ENCODE measurements around the gene SPG7. TPM values are rescaled to one million over a fixed set of nuclear protein-coding genes. Genes with fewer than 3 reads are reported as not detected.
A peak's percentile ranks its signal among the peaks of the same experiment; 100 is the strongest.

SPG7 gene
- total and polyA plus RNA-seq, 2 experiments from 2014 or later = 108 to 222 TPM

GRCh38 chr16:89556750-89557689 is 48.8 kb downstream of the SPG7 start:
- WGBS (ENCODE audit: low lambda C conversion rate, missing lambda C conversion rate) = 80% methylated on average over 34 of the region's 34 CpGs
- Histone ChIP-seq H3K27me3 (no peaks in the 10 kb centered on the region), H3K4me2 (no peak overlapping the region), H2AFZ (no peak overlapping the region), H3K9me3 (ENCODE audit: low read depth) (no peaks in the 10 kb centered on the region), H3K79me2 (peaks cover 15% of the 10 kb centered on the region), H4K20me1 (ENCODE audit: insufficient read depth, poor library complexity, severe bottlenecking) (peaks cover 10% of the 10 kb centered on the region), H3K4me3 (no peak overlapping the region), H3K36me3 (replicated peaks; ENCODE audit: insufficient read depth, low read depth) (no peaks in the 10 kb centered on the region), H3K9me2 (replicated peaks; ENCODE audit: insufficient read depth) (no peaks in the 10 kb centered on the region), H3K4me1 (ENCODE audit: insufficient read depth) (peaks cover 8% of the 10 kb centered on the region), H3K27ac (no peak overlapping the region)
- peak; percentile 83 for DNase-seq (ENCODE audit: low spot score)
- TF ChIP-seq, protein P1, sequence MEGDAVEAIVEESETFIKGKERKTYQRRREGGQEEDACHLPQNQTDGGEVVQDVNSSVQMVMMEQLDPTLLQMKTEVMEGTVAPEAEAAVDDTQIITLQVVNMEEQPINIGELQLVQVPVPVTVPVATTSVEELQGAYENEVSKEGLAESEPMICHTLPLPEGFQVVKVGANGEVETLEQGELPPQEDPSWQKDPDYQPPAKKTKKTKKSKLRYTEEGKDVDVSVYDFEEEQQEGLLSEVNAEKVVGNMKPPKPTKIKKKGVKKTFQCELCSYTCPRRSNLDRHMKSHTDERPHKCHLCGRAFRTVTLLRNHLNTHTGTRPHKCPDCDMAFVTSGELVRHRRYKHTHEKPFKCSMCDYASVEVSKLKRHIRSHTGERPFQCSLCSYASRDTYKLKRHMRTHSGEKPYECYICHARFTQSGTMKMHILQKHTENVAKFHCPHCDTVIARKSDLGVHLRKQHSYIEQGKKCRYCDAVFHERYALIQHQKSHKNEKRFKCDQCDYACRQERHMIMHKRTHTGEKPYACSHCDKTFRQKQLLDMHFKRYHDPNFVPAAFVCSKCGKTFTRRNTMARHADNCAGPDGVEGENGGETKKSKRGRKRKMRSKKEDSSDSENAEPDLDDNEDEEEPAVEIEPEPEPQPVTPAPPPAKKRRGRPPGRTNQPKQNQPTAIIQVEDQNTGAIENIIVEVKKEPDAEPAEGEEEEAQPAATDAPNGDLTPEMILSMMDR (IDR thresholded peaks at IDR 0.05; ENCODE audit: poor library complexity) = peak; percentile 58
- no peak for TF ChIP-seq EZH2 (IDR thresholded peaks at IDR 0.05; ENCODE audit: borderline replicate concordance)
- TF ChIP-seq EZH2phosphoT487 (IDR thresholded peaks at IDR 0.05; ENCODE audit: low read depth, severe bottlenecking, unreplicated experiment) = no peak

DNA sequence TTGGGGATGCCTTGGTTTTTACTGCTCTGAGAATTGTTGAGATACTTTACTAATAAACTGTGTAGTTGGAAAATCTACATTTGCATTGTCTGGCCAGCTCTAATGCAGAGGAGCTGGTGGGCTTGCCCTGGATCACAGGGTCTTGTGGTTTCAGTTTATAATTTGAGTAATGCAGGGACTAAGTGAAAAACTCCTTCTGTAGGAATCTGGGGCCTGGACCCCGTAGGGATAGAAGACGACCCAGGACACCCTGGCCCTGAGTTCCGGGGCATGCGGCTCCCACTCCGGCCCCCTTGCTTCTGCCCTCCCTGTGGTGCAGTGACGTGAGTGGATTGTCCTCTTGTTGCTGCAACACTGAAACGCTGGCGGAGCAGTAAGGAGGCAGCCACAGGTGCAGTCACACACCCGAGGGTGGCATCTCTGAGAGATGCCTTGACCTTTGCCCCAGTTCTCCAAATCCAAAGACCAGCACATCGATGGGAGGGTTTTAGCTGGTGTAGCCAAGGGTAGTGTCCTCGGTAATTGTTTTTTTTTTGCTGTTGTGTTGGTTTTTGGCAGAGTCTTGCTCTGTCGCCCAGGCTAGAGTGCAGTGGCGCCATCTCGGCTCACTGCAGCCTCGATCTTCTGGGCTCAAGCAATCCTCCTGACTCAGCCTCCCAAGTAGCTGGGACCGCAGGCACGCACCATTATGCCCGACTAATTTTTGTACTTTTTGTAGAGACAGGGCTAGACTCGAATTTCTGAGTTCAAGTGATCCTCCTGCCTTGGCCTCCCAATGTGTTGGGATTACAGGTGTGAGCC is 49.7 kb downstream of the SPG7 start:
- peaks cover 21% of the 10 kb centered on the region for H3K79me2 ChIP-seq
- H3K4me3 ChIP-seq = no peak overlapping the region
- peaks cover 14% of the 10 kb centered on the region for H3K4me1 ChIP-seq (ENCODE audit: insufficient read depth)
- DNase-seq (ENCODE audit: low spot score) = no peak
- H3K9me3 ChIP-seq (ENCODE audit: low read depth) = no peaks in the 10 kb centered on the region
- no peak overlapping the region for H3K27ac ChIP-seq
- H3K4me2 ChIP-seq = no peak overlapping the region
- no peak overlapping the region for H2AFZ ChIP-seq
- no peaks in the 10 kb centered on the region for H3K9me2 ChIP-seq (replicated peaks; ENCODE audit: insufficient read depth)
- peaks cover 19% of the 10 kb centered on the region for H4K20me1 ChIP-seq (ENCODE audit: insufficient read depth, poor library complexity, severe bottlenecking)
- WGBS (ENCODE audit: low lambda C conversion rate, missing lambda C conversion rate) = 94% methylated on average over 19 of the region's 19 CpGs
- H3K36me3 ChIP-seq (replicated peaks; ENCODE audit: insufficient read depth, low read depth) = no peaks in the 10 kb centered on the region
- no peak for TF ChIP-seq EZH2 (IDR thresholded peaks at IDR 0.05; ENCODE audit: borderline replicate concordance)
- TF ChIP-seq, protein P1 (IDR thresholded peaks at IDR 0.05; ENCODE audit: poor library complexity) = no peak
- no peak for TF ChIP-seq EZH2phosphoT487 (IDR thresholded peaks at IDR 0.05; ENCODE audit: low read depth, severe bottlenecking, unreplicated experiment)
- no peaks in the 10 kb centered on the region for H3K27me3 ChIP-seq

DNA sequence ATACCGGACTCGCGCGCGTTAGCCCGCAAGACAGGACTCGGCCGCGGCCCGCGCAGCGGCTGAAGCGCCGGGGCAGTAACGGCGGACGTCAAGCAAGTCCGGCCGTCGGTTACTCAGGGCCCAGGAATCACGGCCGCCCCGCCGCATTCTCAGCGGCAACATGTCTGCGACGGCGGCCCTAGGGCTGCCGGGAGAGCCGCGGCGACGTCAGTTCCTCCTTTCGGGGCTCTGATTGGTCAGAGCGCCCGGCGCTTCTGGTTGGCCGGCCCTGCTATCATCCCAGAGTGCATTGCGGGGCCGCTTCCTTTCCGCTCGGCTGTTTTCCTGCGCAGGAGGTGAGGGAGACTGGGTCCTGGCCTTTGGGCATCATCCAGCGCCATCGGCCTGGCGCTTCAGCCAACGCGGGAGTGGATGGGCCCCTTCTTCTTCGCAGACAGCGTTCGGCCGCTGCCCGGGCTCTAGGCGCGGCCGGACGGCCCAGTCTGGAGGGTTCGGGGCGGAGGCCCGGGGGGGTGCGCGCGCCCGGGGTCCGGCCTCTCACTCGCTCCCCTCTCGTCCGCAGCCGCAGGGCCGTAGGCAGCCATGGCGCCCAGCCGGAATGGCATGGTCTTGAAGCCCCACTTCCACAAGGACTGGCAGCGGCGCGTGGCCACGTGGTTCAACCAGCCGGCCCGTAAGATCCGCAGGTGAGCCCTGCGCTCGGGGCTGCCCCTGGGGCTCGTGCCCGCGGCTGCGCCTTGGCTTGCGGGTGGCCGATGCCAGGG is 52.4 kb downstream of the SPG7 start, which contains the start of gene RPL13:
RPL13 (plus strand) TSS at position 305 of the 764 bp plus-strand sequence; CDS start at position 583, 278 bp downstream.
- Histone ChIP-seq H3K27me3 (no peaks in the 10 kb centered on the region), H3K79me2 (peaks cover 27% of the 10 kb centered on the region), H3K4me2 (peak within 1 kb of the TSS; percentile 95), H3K27ac (peak within 1 kb of the TSS; percentile 99), H2AFZ (peak within 1 kb of the TSS; percentile 90), H4K20me1 (ENCODE audit: insufficient read depth, poor library complexity, severe bottlenecking) (peaks cover 46% of the 10 kb centered on the region), H3K9me2 (replicated peaks; ENCODE audit: insufficient read depth) (no peaks in the 10 kb centered on the region), H3K9me3 (ENCODE audit: low read depth) (no peaks in the 10 kb centered on the region), H3K4me3 (peak within 1 kb of the TSS; percentile 74), H3K36me3 (replicated peaks; ENCODE audit: insufficient read depth, low read depth) (no peaks in the 10 kb centered on the region), H3K4me1 (ENCODE audit: insufficient read depth) (peaks cover 36% of the 10 kb centered on the region)
- no peak for TF ChIP-seq EZH2phosphoT487 (IDR thresholded peaks at IDR 0.05; ENCODE audit: low read depth, severe bottlenecking, unreplicated experiment)
- TF ChIP-seq, protein P1 (IDR thresholded peaks at IDR 0.05; ENCODE audit: poor library complexity) = no peak
- no peak for TF ChIP-seq EZH2 (IDR thresholded peaks at IDR 0.05; ENCODE audit: borderline replicate concordance)
- DNase-seq (ENCODE audit: low spot score) = peak; percentile 98
- under 1% methylated on average over 69 of the region's 87 CpGs for WGBS (ENCODE audit: low lambda C conversion rate, missing lambda C conversion rate)

All from hepatocyte (in vitro differentiated cells).